HEK293 (cell line): ENCODE measurements around the gene PAPOLB.

Source experiments
- ZNF302 ChIP-seq: fragments of 450-650 bp; formaldehyde crosslinking; IDR thresholded peaks from 2 replicates; pipeline ENCODE4 v1.5.1; 2016; ENCODE audit warnings: missing biosample characterization, missing genetic modification characterization, low read depth
- ZNF549 ChIP-seq: fragments of 450-650 bp; IDR thresholded peaks from 2 replicates; pipeline ENCODE4 v1.5.1; 2018; ENCODE audit warnings: missing biosample characterization, missing genetic modification characterization, mild to moderate bottlenecking, inconsistent platforms, moderate library complexity
- ZNF561 ChIP-seq: fragments of 450-650 bp; IDR thresholded peaks from 2 replicates; pipeline ENCODE4 v1.5.1; 2018; ENCODE audit warnings: missing biosample characterization, missing genetic modification characterization, borderline replicate concordance
- TF ChIP-seq, protein P1 (sequence below): fragments of 450-650 bp; formaldehyde crosslinking; IDR thresholded peaks from 2 replicates; pipeline ENCODE4 v1.5.1; 2016; ENCODE audit warnings: missing biosample characterization, missing genetic modification characterization

DNA sequence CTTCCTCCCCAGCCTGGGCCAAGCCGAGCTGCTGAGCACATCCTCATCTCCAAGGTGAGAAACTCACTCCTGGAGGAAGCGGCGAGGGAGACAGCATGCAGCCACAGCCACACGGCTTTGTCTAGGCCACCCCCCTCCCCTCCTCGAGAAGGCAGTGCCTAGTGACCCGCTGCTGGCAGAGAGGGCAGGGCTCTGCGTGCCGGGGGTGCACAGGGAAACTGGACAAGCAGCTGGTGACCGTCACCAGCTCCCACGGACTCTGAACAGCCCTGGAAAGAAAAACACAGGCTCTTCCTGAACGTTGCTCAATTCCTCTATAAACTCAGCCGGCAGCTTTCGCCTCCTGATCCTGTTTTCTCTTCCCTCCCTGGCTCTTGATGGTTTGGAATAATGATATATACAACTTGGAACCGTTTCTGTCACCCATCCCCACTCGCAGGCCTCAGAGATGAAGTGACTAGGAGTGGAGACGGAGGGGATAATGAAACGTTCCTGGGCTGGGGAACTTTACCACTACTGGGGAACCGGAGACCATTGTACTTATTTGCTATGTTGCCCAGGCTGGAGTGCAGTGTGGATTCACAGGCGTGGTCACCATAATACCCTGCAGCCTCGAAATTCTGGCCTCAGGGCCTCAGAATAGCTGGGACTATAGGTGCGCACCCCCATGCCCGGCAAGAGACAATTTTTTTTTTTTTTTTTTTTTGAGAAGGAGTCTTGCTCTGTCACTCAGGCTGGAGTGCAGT lies 19.3 kb downstream of the PAPOLB start:
- no peak for TF ChIP-seq ZNF302
- TF ChIP-seq, protein P1, sequence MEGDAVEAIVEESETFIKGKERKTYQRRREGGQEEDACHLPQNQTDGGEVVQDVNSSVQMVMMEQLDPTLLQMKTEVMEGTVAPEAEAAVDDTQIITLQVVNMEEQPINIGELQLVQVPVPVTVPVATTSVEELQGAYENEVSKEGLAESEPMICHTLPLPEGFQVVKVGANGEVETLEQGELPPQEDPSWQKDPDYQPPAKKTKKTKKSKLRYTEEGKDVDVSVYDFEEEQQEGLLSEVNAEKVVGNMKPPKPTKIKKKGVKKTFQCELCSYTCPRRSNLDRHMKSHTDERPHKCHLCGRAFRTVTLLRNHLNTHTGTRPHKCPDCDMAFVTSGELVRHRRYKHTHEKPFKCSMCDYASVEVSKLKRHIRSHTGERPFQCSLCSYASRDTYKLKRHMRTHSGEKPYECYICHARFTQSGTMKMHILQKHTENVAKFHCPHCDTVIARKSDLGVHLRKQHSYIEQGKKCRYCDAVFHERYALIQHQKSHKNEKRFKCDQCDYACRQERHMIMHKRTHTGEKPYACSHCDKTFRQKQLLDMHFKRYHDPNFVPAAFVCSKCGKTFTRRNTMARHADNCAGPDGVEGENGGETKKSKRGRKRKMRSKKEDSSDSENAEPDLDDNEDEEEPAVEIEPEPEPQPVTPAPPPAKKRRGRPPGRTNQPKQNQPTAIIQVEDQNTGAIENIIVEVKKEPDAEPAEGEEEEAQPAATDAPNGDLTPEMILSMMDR, result no peak
- TF ChIP-seq ZNF549 (tag by site-specific recombination), result no peak
- no peak for TF ChIP-seq ZNF561 (tag by site-specific recombination)
